ENCODE data around the gene TSPO2. TPM values are rescaled to one million over a fixed set of nuclear protein-coding genes. Genes with fewer than 3 reads are reported as not detected.
"Not testable (repeated sequence)": the region's sequence is repeated elsewhere in the genome, so short reads cannot be mapped to it uniquely, and the experiment has no call there.

Gene TSPO2
- total RNA-seq, 2 experiments from 2014 or later: not detected

DNA sequence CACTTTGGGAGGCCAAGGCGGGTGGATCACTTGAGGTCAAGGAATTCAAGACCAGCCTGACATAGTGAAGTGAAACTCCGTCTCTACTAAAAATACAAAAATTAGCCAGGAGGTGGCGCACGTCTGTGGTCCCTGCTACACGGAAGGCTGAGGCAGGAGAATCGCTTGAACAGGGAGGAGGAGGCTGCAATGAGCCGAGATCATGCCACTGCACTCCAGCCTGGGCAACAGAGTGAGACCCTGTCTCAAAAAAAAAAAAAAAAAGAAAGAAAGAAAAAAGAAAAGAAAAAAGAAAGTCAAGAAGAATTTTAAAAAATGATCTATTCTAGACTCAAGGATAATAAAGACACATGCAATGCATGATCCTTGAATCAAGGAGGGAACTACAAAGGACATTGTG is 36.0 kb upstream of the TSPO2 start:
- H3K4me1 ChIP-seq (ENCODE audit: insufficient read depth, low read length, poor library complexity, severe bottlenecking); H2AFZ ChIP-seq (ENCODE audit: low read length); H3K9me3 ChIP-seq (ENCODE audit: low read length); H3K27ac ChIP-seq (ENCODE audit: low read depth, low read length, poor library complexity, severe bottlenecking); H4K20me1 ChIP-seq (ENCODE audit: insufficient read depth, low read length); H3K36me3 ChIP-seq (ENCODE audit: insufficient read depth, low read length); H3K4me2 ChIP-seq (ENCODE audit: low read length); CTCF ChIA-PET (ENCODE audit: unreplicated experiment); H3K79me2 ChIP-seq (ENCODE audit: insufficient read depth, low read depth, low read length); BruUV-seq (replicated peaks); POLR2A ChIA-PET; H3K9me2 ChIP-seq (ENCODE audit: insufficient read depth, low read length); H3K4me3 ChIP-seq (ENCODE audit: low read depth, low read length, poor library complexity, severe bottlenecking): not testable (repeated sequence)
- DNase-seq (ENCODE audit: low spot score): peak; percentile 70
- TF ChIP-seq, protein P1, sequence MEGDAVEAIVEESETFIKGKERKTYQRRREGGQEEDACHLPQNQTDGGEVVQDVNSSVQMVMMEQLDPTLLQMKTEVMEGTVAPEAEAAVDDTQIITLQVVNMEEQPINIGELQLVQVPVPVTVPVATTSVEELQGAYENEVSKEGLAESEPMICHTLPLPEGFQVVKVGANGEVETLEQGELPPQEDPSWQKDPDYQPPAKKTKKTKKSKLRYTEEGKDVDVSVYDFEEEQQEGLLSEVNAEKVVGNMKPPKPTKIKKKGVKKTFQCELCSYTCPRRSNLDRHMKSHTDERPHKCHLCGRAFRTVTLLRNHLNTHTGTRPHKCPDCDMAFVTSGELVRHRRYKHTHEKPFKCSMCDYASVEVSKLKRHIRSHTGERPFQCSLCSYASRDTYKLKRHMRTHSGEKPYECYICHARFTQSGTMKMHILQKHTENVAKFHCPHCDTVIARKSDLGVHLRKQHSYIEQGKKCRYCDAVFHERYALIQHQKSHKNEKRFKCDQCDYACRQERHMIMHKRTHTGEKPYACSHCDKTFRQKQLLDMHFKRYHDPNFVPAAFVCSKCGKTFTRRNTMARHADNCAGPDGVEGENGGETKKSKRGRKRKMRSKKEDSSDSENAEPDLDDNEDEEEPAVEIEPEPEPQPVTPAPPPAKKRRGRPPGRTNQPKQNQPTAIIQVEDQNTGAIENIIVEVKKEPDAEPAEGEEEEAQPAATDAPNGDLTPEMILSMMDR (conservative IDR thresholded peaks at IDR 0.05; ENCODE audit: low read length): peak; percentile 80
- intact Hi-C loops (cut with micrococcal nuclease; ENCODE audit: unreplicated experiment): loop anchor here (1.0 to 5.0 kb wide), 3 partner anchors 22 to 311 kb away; no protein-coding TSS in a partner anchor

DNA sequence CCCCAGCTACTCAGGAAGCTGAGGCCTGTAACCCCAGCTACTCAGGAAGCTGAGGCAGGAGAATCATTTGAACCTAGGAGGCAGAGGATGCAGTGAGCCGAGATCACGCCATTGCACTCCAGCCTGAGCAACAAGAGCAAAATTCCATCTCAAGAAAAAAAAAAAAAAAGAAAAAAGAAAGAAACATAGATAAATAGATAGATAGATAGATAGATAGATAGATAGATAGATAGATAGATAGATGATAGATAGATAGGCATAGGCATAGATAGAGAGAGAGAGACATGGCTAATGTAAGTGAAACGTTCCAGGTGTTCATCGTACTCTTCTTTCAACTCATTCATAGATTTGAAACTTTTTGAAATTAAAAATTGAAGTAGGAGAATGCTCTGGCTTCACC is 35.3 kb upstream of the TSPO2 start:
- H3K27ac ChIP-seq (ENCODE audit: low read depth, low read length, poor library complexity, severe bottlenecking); H3K9me3 ChIP-seq (ENCODE audit: low read length); H3K36me3 ChIP-seq (ENCODE audit: insufficient read depth, low read length); DNase-seq (ENCODE audit: low spot score); H2AFZ ChIP-seq (ENCODE audit: low read length); H3K4me2 ChIP-seq (ENCODE audit: low read length); H3K9me2 ChIP-seq (ENCODE audit: insufficient read depth, low read length); H3K4me1 ChIP-seq (ENCODE audit: insufficient read depth, low read length, poor library complexity, severe bottlenecking); H3K4me3 ChIP-seq (ENCODE audit: low read depth, low read length, poor library complexity, severe bottlenecking); H3K79me2 ChIP-seq (ENCODE audit: insufficient read depth, low read depth, low read length); POLR2A ChIA-PET; H4K20me1 ChIP-seq (ENCODE audit: insufficient read depth, low read length); BruUV-seq (replicated peaks): not testable (repeated sequence)
- CTCF ChIA-PET (ENCODE audit: unreplicated experiment): interaction anchor here (2.4 kb wide), 1 partner anchor 21 kb away, joined by 6 read pairs; no protein-coding TSS in a partner anchor
- intact Hi-C loops (cut with micrococcal nuclease; ENCODE audit: unreplicated experiment): loop anchor here (1.0 to 5.0 kb wide), 3 partner anchors 21 to 310 kb away; no protein-coding TSS in a partner anchor

DNA sequence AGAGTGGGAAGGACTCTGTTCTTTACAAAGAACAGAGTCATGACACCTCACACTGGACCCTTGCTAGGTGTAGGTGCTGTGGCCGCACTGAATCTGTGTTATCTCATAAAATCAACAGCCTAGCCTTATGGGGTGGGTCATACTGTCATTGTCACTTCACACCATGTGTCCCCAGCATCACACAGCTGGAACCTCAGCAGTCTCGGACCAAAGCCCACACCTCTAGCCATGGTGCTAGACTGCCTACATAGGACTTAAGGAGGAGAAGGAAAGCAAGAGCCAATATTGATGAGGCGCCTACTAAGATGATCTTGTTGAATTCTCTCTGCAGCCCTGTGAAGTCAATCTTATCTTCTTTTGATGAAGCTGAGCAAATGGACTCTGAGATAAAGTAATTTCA is 34.3 kb upstream of the TSPO2 start:
- Histone ChIP-seq H4K20me1 (ENCODE audit: insufficient read depth, low read length) (0 out of 2 replicates have a peak, but pooled peaks cover 4% of the 10 kb centered on the region), H3K36me3 (ENCODE audit: insufficient read depth, low read length) (no peaks in the 10 kb centered on the region), H3K4me3 (ENCODE audit: low read depth, low read length, poor library complexity, severe bottlenecking) (no peak overlapping the region), H3K9me3 (ENCODE audit: low read length) (no peaks in the 10 kb centered on the region), H3K4me2 (ENCODE audit: low read length) (no peak overlapping the region), H3K79me2 (ENCODE audit: insufficient read depth, low read depth, low read length) (no peaks in the 10 kb centered on the region), H2AFZ (ENCODE audit: low read length) (no peak overlapping the region), H3K9me2 (ENCODE audit: insufficient read depth, low read length) (no peaks in the 10 kb centered on the region), H3K4me1 (ENCODE audit: insufficient read depth, low read length, poor library complexity, severe bottlenecking) (no peaks in the 10 kb centered on the region), H3K27ac (ENCODE audit: low read depth, low read length, poor library complexity, severe bottlenecking) (no peak overlapping the region)
- intact Hi-C loops (cut with micrococcal nuclease; ENCODE audit: unreplicated experiment): loop anchor here (5.0 kb wide), 1 partner anchor 309 kb away; no protein-coding TSS in a partner anchor
- no peak for DNase-seq (ENCODE audit: low spot score)
- BruUV-seq (replicated peaks): no TSS peak
- ChIA-PET POLR2A (no interaction called here), CTCF (ENCODE audit: unreplicated experiment) (interaction anchor here (2.4 kb wide), 1 partner anchor 20 kb away, joined by 6 read pairs; no protein-coding TSS in a partner anchor)
- TF ChIP-seq, protein P1 (conservative IDR thresholded peaks at IDR 0.05; ENCODE audit: low read length): no peak
- TF ChIP-seq EZH2phosphoT487 (IDR thresholded peaks at IDR 0.05; ENCODE audit: borderline replicate concordance, low read depth, low read length): no peak
